SK-N-SH (cell line): ENCODE data around the gene SPATA3. TPM values are rescaled to one million over a fixed set of nuclear protein-coding genes. Genes with fewer than 3 reads are reported as not detected.

ENCODE experiments used
- CTCF ChIA-PET: fragments of 300-600, 350-600 bp; formaldehyde crosslinking; extraction: SDS; loops from one replicate; lab custom pipeline; 2021; lab: Yijun Ruan, JAX
- POLR2A ChIA-PET: fragments of 350-600 bp; sonication (Branson Sonifier 250); formaldehyde crosslinking; extraction: SDS; loops from one replicate; lab custom pipeline; 2020; ENCODE audit warnings: antibody characterized with exemption, inconsistent platforms; lab: Yijun Ruan, JAX
- DNase-seq: peaks from one replicate; pipeline ENCODE4 v3.0.0; 2012
- H2AFZ ChIP-seq: fragments of 200-600 bp; sonication (generic); 2 replicates; pipeline ENCODE4 v1.8.1; 2016; ENCODE audit warnings: antibody characterized with exemption, mild to moderate bottlenecking, low read depth
- H3F3A ChIP-seq: fragments of 200-600 bp; sonication (generic); replicated peaks from 2 replicates; pipeline ENCODE3; 2016; ENCODE audit warnings: antibody characterized with exemption, mild to moderate bottlenecking; ENCODE audit not compliant: insufficient read depth
- H3K27ac ChIP-seq, 2 experiments: fragments of 200-500 bp in 1 of 2; fragments of 200-600 bp in 1 of 2; sonication (Bioruptor generic) in 1 of 2; sonication (generic), shearing (Covaris generic) in 1 of 2; 2 replicates each; pipeline versions ENCODE4 v1.5.1 to v1.6.1; 2014 to 2016; ENCODE audit warnings: low read depth in 2 of 2, inconsistent platforms in 1 of 2, low read length in 1 of 2, mild to moderate bottlenecking in 1 of 2, mixed read lengths in 1 of 2
- H3K27me3 ChIP-seq: fragments of 200-600 bp; sonication (generic), shearing (Covaris generic); 2 replicates; pipeline ENCODE4 v1.6.1; 2016; ENCODE audit warnings: mixed run types; ENCODE audit not compliant: insufficient read depth
- H3K36me3 ChIP-seq, 2 experiments: fragments of 200-500 bp in 1 of 2; fragments of 200-600 bp in 1 of 2; sonication (Bioruptor generic) in 1 of 2; sonication (generic) in 1 of 2; replicated peaks in 1 of 2; 2 replicates each; pipeline versions ENCODE3 to v1.5.1; 2014 to 2016; ENCODE audit warnings: low read length in 1 of 2, mild to moderate bottlenecking in 1 of 2; ENCODE audit not compliant: insufficient read depth in 2 of 2, control insufficient read depth in 1 of 2
- H3K4me1 ChIP-seq, 2 experiments: fragments of 200-500 bp in 1 of 2; fragments of 200-600 bp in 1 of 2; sonication (Bioruptor generic) in 1 of 2; sonication (generic), shearing (Covaris generic) in 1 of 2; 2 replicates each; pipeline versions ENCODE4 v1.5.1 to v1.6.1; 2014 to 2016; ENCODE audit warnings: low read depth in 1 of 2, low read length in 1 of 2, mixed run types in 1 of 2; ENCODE audit not compliant: insufficient read depth in 2 of 2, control insufficient read depth in 1 of 2
- H3K4me2 ChIP-seq: fragments of 200-600 bp; sonication (generic), shearing (Covaris generic); 2 replicates; pipeline ENCODE4 v1.6.1; 2017; ENCODE audit warnings: mixed run types
- H3K4me3 ChIP-seq, 2 experiments: fragments of 200-500 bp in 1 of 2; fragments of 200-600 bp in 1 of 2; sonication (Bioruptor generic) in 1 of 2; sonication (generic), shearing (Covaris generic) in 1 of 2; 2 replicates each; pipeline versions ENCODE4 v1.5.1 to v1.8.1; 2014 to 2016; ENCODE audit warnings: low read depth in 2 of 2, inconsistent platforms in 1 of 2, low read length in 1 of 2, mild to moderate bottlenecking in 1 of 2, mixed read lengths in 1 of 2, moderate library complexity in 1 of 2
- H3K79me2 ChIP-seq: fragments of 200-600 bp; sonication (generic); 2 replicates; pipeline ENCODE4 v1.8.1; 2017; ENCODE audit warnings: mild to moderate bottlenecking; ENCODE audit not compliant: insufficient read depth
- H3K9ac ChIP-seq: fragments of 200-600 bp; sonication (generic); 2 replicates; pipeline ENCODE4 v1.6.1; 2017; ENCODE audit warnings: mixed run types
- H3K9me2 ChIP-seq: fragments of 200-600 bp; sonication (generic); 2 replicates; pipeline ENCODE4 v1.6.1; 2017; ENCODE audit warnings: mixed run types
- H3K9me3 ChIP-seq: fragments of 200-600 bp; sonication (generic); 2 replicates; pipeline ENCODE4 v1.6.1; 2017; ENCODE audit warnings: mixed run types, mild to moderate bottlenecking, moderate library complexity
- H4K20me1 ChIP-seq: fragments of 200-600 bp; sonication (generic); 2 replicates; pipeline ENCODE4 v1.6.1; 2017; ENCODE audit warnings: mild to moderate bottlenecking, mixed run types; ENCODE audit not compliant: insufficient read depth
- CHD2 ChIP-seq: fragments of 150-350 bp; IDR thresholded peaks from 2 replicates; pipeline ENCODE4 v1.6.1; 2018; ENCODE audit warnings: low read length; ENCODE audit not compliant: partially characterized antibody
- CTCF ChIP-seq: fragments of 200-600 bp; sonication (generic); IDR thresholded peaks from 2 replicates; pipeline ENCODE4 v1.6.1; 2017; ENCODE audit warnings: antibody characterized with exemption, mild to moderate bottlenecking, moderate library complexity
- EZH2phosphoT487 ChIP-seq: fragments of 200-600 bp; sonication (generic); IDR thresholded peaks from 2 replicates; pipeline ENCODE4 v1.6.1; 2017; ENCODE audit warnings: low read depth, mixed run types, mild to moderate bottlenecking, antibody characterized with exemption, moderate library complexity, borderline replicate concordance
- FOSL2 ChIP-seq: IDR thresholded peaks from 2 replicates; pipeline ENCODE4 v1.4.0; 2012; ENCODE audit warnings: low read depth, mild to moderate bottlenecking, moderate library complexity, borderline replicate concordance
- FOXJ3 ChIP-seq: sonication (generic); formaldehyde crosslinking; IDR thresholded peaks from 2 replicates; pipeline ENCODE4 v1.5.1; 2020; ENCODE audit warnings: mild to moderate bottlenecking, missing genetic modification reagents
- FOXM1 ChIP-seq: IDR thresholded peaks from 2 replicates; pipeline ENCODE4 v1.4.0; 2012; ENCODE audit warnings: low read depth, mild to moderate bottlenecking
- GABPA ChIP-seq: IDR thresholded peaks from 2 replicates; pipeline ENCODE4 v1.4.0; 2012; ENCODE audit warnings: low read depth, mild to moderate bottlenecking
- IRF3 ChIP-seq: fragments of 150-350 bp; IDR thresholded peaks from 2 replicates; pipeline ENCODE4 v1.6.1; 2016; ENCODE audit warnings: mild to moderate bottlenecking, low read depth, low read length
- MXI1 ChIP-seq: IDR thresholded peaks from 2 replicates; pipeline ENCODE4 v1.6.1; 2012; ENCODE audit warnings: mild to moderate bottlenecking, low read depth, low read length, improper control_type of control experiment
- NRF1 ChIP-seq: IDR thresholded peaks from 2 replicates; pipeline ENCODE4 v1.6.1; 2012; ENCODE audit warnings: low read depth, mild to moderate bottlenecking, low read length
- PBX3 ChIP-seq: IDR thresholded peaks from 2 replicates; pipeline ENCODE4; 2012
- POLR2AphosphoS5 ChIP-seq: IDR thresholded peaks from 2 replicates; pipeline ENCODE4 v1.6.1; 2012; ENCODE audit warnings: low read depth, low read length
- RCOR1 ChIP-seq: fragments of 150-350 bp; IDR thresholded peaks from 2 replicates; pipeline ENCODE4 v1.6.1; 2017; ENCODE audit warnings: antibody characterized with exemption, low read length
- RFX5 ChIP-seq: IDR thresholded peaks from 2 replicates; pipeline ENCODE4 v1.6.1; 2012; ENCODE audit warnings: mild to moderate bottlenecking, improper control_type of control experiment, low read length
- RXRA ChIP-seq: IDR thresholded peaks from 2 replicates; pipeline ENCODE4 v1.4.0; 2012; ENCODE audit warnings: low read depth, mild to moderate bottlenecking, borderline replicate concordance
- SIN3A ChIP-seq: IDR thresholded peaks from 2 replicates; pipeline ENCODE4 v1.6.1; 2012; ENCODE audit warnings: low read depth, mild to moderate bottlenecking, low read length, moderate library complexity, borderline replicate concordance
- TAF1 ChIP-seq: IDR thresholded peaks from 2 replicates; pipeline ENCODE4 v1.6.1; 2012; ENCODE audit warnings: low read depth, mild to moderate bottlenecking, low read length, moderate library complexity, borderline replicate concordance
- TCF12 ChIP-seq: IDR thresholded peaks from 2 replicates; pipeline ENCODE4 v1.4.0; 2012
- TEAD4 ChIP-seq: IDR thresholded peaks from 2 replicates; pipeline ENCODE4 v1.4.0; 2012; ENCODE audit warnings: mild to moderate bottlenecking, borderline replicate concordance; ENCODE audit not compliant: insufficient read depth
- USF1 ChIP-seq: IDR thresholded peaks from 2 replicates; pipeline ENCODE4 v1.4.0; 2012; ENCODE audit warnings: low read depth, borderline replicate concordance
- YY1 ChIP-seq: IDR thresholded peaks from 2 replicates; pipeline ENCODE4 v1.4.0; 2012; ENCODE audit warnings: low read depth, mild to moderate bottlenecking
- WGBS: methylation state at CpG from one replicate; pipeline ENCODE4 v1.1.6; 2017; ENCODE audit warnings: low lambda C conversion rate; 5-methylcytosine and 5-hydroxymethylcytosine counted together
- polyA plus RNA-seq, 3 experiments: library from polyadenylated mRNA; depleted of rRNA; stranded (reverse); fragments of >200 nt; gene quantifications; 2 replicates each; pipeline ENCODE4 v1.2.3, GENCODE V29; 2012
- TF ChIP-seq, protein P1 (sequence below): IDR thresholded peaks from 2 replicates; pipeline ENCODE4 v1.4.0; 2012; ENCODE audit warnings: low read depth
- TF ChIP-seq, protein P2 (sequence below): IDR thresholded peaks from 2 replicates; pipeline ENCODE4 v1.6.1; 2012; ENCODE audit warnings: mild to moderate bottlenecking, low read depth, low read length, moderate library complexity

SPATA3 gene
- polyA plus RNA-seq, 1 of the 3 experiments (the other 2 are of a cell fraction), result not detected

DNA sequence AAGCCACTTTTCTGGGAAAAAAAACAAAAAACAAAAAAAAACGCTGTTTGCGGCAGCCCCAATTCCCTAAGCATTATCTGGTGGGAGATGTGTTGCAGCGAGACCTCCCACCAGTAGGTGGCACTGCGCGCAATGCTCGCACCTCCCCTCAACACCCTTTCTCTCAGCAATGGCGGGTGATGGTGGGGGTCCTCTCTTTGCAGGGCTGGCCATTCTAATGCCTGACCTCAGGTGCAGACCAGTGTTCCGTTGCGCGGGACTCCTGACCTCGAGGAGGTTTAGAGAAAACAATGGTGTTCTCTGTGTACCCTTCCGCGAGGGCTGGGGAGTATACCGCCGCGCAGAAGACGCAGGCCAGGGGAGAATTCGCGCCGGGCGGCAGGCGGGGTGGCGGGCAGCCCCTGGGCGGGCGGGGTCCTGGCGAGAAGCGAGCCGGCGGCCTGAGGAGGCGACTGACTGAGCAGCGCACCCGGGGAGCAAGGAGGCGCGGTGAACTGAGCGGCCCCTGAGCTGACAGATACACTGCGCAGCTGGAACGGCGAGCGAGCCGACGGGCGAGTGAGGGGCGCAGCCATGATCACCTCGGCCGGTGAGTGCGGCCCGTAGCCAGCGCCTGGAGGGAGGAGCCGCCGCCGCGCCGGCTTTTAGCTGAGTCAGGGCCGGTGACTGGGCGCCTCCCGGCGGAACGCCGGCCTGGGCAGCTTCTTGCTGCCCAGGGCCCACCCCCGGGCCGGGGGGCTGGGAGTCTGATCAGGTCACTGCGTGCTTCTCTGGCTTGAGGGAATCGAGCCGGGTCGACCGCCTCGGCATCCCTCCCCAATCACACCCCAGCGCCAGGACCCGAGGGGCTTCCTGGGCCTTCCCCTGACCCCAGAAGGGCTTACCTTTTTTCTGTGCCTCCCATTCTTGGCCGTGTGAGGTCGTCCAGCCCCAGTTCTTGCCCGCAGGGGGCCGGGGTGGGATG lies 60.8 kb downstream of the SPATA3 start, which contains the start of gene PSMD1:
TSS of gene PSMD1 (plus strand) at position 415 of the 964 bp plus-strand sequence. CDS start at position 574, 159 bp downstream.
- H3K27me3 ChIP-seq, result no peaks in the 10 kb centered on the region
- no peaks in the 10 kb centered on the region for H3K9me3 ChIP-seq
- H3K9ac ChIP-seq, result peak within 1 kb of the TSS; percentile 95
- H3K4me3 ChIP-seq, result peak within 1 kb of the TSS; percentile 86 to 100
- POLR2A ChIA-PET, result no interaction called here
- H3K27ac ChIP-seq, result peak within 1 kb of the TSS; percentile 80 to 98
- peaks cover 29% of the 10 kb centered on the region for H4K20me1 ChIP-seq
- 2% methylated on average over 32 of the region's 73 CpGs for WGBS
- no peaks in the 10 kb centered on the region for H3K9me2 ChIP-seq
- no peaks in the 10 kb centered on the region for H3F3A ChIP-seq
- H2AFZ ChIP-seq, result peak within 1 kb of the TSS; percentile 92
- CTCF ChIA-PET, result interaction anchor here (0.7 to 1.6 kb wide), 10 partner anchors 12 to 401 kb away, joined by 3 to 6 read pairs (median 3); no protein-coding TSS in a partner anchor
- peak within 1 kb of the TSS; percentile 88 for H3K4me2 ChIP-seq
- peaks cover 50% of the 10 kb centered on the region for H3K79me2 ChIP-seq
- peaks cover 15 to 17% of the 10 kb centered on the region in 2 experiments; a peak in 3 of 4 replicates for H3K4me1 ChIP-seq
- H3K36me3 ChIP-seq, result peaks cover 6 to 7% of the 10 kb centered on the region in 2 experiments
- peak; percentile 97 for DNase-seq
- TF ChIP-seq CHD2 (peak; percentile 50), SIN3A (no peak), TAF1 (peak; percentile 76; the same call in 1 of the 2 replicates), RXRA (no peak), YY1 (peak; percentile 91), RFX5 (no peak), NRF1 (no peak), CTCF (peak; percentile 96), MXI1 (peak; percentile 57), FOXM1 (no peak), TEAD4 (no peak), IRF3 (no peak), USF1 (no peak), FOXJ3 (CRISPR knock-in tag) (no peak), POLR2AphosphoS5 (peak; percentile 55; the same call in 1 of the 2 replicates), GABPA (no peak), EZH2phosphoT487 (no peak), PBX3 (no peak), TCF12 (no peak; the same call in 1 of the 2 replicates), FOSL2 (no peak), RCOR1 (no peak)
- TF ChIP-seq, protein P1, sequence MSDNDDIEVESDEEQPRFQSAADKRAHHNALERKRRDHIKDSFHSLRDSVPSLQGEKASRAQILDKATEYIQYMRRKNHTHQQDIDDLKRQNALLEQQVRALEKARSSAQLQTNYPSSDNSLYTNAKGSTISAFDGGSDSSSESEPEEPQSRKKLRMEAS, result peak; percentile 37; the same call in 1 of the 2 replicates
- TF ChIP-seq, protein P2, sequence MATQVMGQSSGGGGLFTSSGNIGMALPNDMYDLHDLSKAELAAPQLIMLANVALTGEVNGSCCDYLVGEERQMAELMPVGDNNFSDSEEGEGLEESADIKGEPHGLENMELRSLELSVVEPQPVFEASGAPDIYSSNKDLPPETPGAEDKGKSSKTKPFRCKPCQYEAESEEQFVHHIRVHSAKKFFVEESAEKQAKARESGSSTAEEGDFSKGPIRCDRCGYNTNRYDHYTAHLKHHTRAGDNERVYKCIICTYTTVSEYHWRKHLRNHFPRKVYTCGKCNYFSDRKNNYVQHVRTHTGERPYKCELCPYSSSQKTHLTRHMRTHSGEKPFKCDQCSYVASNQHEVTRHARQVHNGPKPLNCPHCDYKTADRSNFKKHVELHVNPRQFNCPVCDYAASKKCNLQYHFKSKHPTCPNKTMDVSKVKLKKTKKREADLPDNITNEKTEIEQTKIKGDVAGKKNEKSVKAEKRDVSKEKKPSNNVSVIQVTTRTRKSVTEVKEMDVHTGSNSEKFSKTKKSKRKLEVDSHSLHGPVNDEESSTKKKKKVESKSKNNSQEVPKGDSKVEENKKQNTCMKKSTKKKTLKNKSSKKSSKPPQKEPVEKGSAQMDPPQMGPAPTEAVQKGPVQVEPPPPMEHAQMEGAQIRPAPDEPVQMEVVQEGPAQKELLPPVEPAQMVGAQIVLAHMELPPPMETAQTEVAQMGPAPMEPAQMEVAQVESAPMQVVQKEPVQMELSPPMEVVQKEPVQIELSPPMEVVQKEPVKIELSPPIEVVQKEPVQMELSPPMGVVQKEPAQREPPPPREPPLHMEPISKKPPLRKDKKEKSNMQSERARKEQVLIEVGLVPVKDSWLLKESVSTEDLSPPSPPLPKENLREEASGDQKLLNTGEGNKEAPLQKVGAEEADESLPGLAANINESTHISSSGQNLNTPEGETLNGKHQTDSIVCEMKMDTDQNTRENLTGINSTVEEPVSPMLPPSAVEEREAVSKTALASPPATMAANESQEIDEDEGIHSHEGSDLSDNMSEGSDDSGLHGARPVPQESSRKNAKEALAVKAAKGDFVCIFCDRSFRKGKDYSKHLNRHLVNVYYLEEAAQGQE, result no peak
